ENCODE data around the gene SERP2.

GRCh38 chr13:44409595-44409994 is 36.0 kb downstream of the SERP2 start:
- TF ChIP-seq YY1 (IDR thresholded peaks at IDR 0.05; ENCODE audit: insufficient read depth, insufficient read length) (no peak), ZNF274 (IDR thresholded peaks at IDR 0.05; ENCODE audit: low read depth, low read length) (no peak), SUZ12 (IDR thresholded peaks at IDR 0.05; ENCODE audit: extremely low read depth, insufficient read depth, insufficient read length) (no peak)

Data from NT2/D1 (cell line).